GM23338 (cell line): ENCODE measurements around the gene INTS14. TPM values are rescaled to one million over a fixed set of nuclear protein-coding genes. Genes with fewer than 3 reads are reported as not detected.

ENCODE experiments used
- polyA plus RNA-seq: library from polyadenylated mRNA; unstranded; fragments of >200 nt; fragmentation: Nextera tagmentation; extraction: Ambion mirVana; gene quantifications from 2 replicates; pipeline ENCODE4 v1.2.1, GENCODE V29; 2016
- small RNA-seq: library from RNA; depleted of rRNA; stranded (forward); fragments of <200 nt; gene quantifications from one replicate; pipeline ENCODE3, GENCODE V24; 2014; ENCODE audit warnings: low replicate concordance
- total RNA-seq: library from RNA; depleted of rRNA; stranded (reverse); fragments of >200 nt; shearing (Covaris generic); gene quantifications from 2 replicates; pipeline ENCODE4 v1.2.3, GENCODE V29; 2014; rRNA removed

Gene INTS14
- total and polyA plus RNA-seq, 2 experiments from 2014 or later: 15.2 to 37.7 TPM

Small RNAs within 50 kb of the gene (small RNA-seq; reads per million reads assigned to genes)
- not detected for gene RNU6-19P

Other genes starting within 250 kb of the INTS14 start
- gene IGDCC3, start 233.1 kb downstream of the INTS14 start, total RNA-seq: 26.3 and 30.7 TPM in 2 replicates
- 15.3 and 16.4 TPM in 2 replicates for gene IGDCC3, start 233.1 kb downstream of the INTS14 start, polyA plus RNA-seq
- 8.4 and 9.6 TPM in 2 replicates for gene IGDCC4, start 188.2 kb downstream of the INTS14 start, total RNA-seq
- gene IGDCC4, start 188.2 kb downstream of the INTS14 start, polyA plus RNA-seq: 7.2 and 7.5 TPM in 2 replicates
- 21.7 and 23.5 TPM in 2 replicates for gene DPP8, start 93.4 kb downstream of the INTS14 start, total RNA-seq
- 29.7 and 33.5 TPM in 2 replicates for gene DPP8, start 93.4 kb downstream of the INTS14 start, polyA plus RNA-seq
- 128 and 131 TPM in 2 replicates for gene HACD3, start 80.7 kb downstream of the INTS14 start, total RNA-seq
- gene HACD3, start 80.7 kb downstream of the INTS14 start, polyA plus RNA-seq: 115 and 123 TPM in 2 replicates
- 4.5 and 6.1 TPM in 2 replicates for gene SLC24A1, start 10.8 kb upstream of the INTS14 start, total RNA-seq
- 1.6 and 2.3 TPM in 2 replicates for gene SLC24A1, start 10.8 kb upstream of the INTS14 start, polyA plus RNA-seq
- gene DENND4A, start 181.2 kb upstream of the INTS14 start, total RNA-seq: 9.0 and 10.3 TPM in 2 replicates
- 3.2 and 3.4 TPM in 2 replicates for gene DENND4A, start 181.2 kb upstream of the INTS14 start, polyA plus RNA-seq